ES-I3 (cell line): ENCODE results near the gene TNNC2.
A peak's percentile ranks its signal among the peaks of the same experiment; 100 is the strongest.
"Not testable (repeated sequence)": the region's sequence is repeated elsewhere in the genome, so short reads cannot be mapped to it uniquely, and the experiment has no call there.

Source experiments
- H3K36me3 ChIP-seq: 2 replicates; pipeline ENCODE4 v1.6.1; 2013; ENCODE audit warnings: mild to moderate bottlenecking, low read length, control low read depth, moderate library complexity; ENCODE audit not compliant: insufficient read depth
- H3K4me1 ChIP-seq: 2 replicates; pipeline ENCODE4 v1.6.1; 2013; ENCODE audit warnings: mild to moderate bottlenecking, control low read depth, low read length; ENCODE audit not compliant: insufficient read depth
- H3K9ac ChIP-seq: 2 replicates; pipeline ENCODE4 v1.6.1; 2013; ENCODE audit warnings: low read depth, mild to moderate bottlenecking, low read length, moderate library complexity
- H3K9me3 ChIP-seq: 2 replicates; pipeline ENCODE4 v1.6.1; 2013; ENCODE audit warnings: mild to moderate bottlenecking, low read length, moderate library complexity; ENCODE audit not compliant: control insufficient read depth, insufficient read depth

The TNNC2 gene

GRCh38 chr20:45827030-45827652, at the start of gene TNNC2:
TSS of gene TNNC2 (minus strand) at chr20:45827312. CDS start at chr20:45827248, 64 bp downstream.
- no peaks in the 10 kb centered on the region for H3K9me3 ChIP-seq
- H3K9ac ChIP-seq, result no peak within 1 kb of the TSS
- no peaks in the 10 kb centered on the region for H3K36me3 ChIP-seq
- H3K4me1 ChIP-seq, result 0 out of 2 replicates have a peak, but pooled peaks cover 5% of the 10 kb centered on the region

- no peak overlapping the region for H3K9ac ChIP-seq
- no peaks in the 10 kb centered on the region for H3K4me1 ChIP-seq
- H3K9me3 ChIP-seq, result no peaks in the 10 kb centered on the region
- H3K36me3 ChIP-seq, result no peaks in the 10 kb centered on the region
Measured at GRCh38 chr20:45874576-45874975, 47.5 kb upstream of the TNNC2 start.

DNA sequence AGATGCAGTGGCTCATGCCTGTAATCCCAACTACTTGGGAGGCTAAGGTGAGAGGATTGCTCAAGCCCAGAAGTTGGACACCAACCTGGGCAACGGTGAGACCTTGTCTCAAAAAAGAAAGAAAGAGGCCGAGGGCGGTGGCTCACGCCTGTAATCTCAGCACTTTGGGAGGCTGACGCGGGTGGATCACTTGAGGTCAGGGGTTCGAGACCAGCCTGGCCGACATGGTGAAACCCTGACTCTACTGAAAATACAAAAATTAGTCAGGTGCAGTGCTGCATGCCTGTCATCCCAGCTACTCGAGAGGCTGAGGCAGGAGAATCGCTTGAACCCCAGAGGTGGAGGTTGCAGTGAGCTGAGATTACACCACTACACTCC, 47.0 kb upstream of the TNNC2 start:
- not testable (repeated sequence) for H3K9ac ChIP-seq, H3K4me1 ChIP-seq, H3K9me3 ChIP-seq, H3K36me3 ChIP-seq

DNA sequence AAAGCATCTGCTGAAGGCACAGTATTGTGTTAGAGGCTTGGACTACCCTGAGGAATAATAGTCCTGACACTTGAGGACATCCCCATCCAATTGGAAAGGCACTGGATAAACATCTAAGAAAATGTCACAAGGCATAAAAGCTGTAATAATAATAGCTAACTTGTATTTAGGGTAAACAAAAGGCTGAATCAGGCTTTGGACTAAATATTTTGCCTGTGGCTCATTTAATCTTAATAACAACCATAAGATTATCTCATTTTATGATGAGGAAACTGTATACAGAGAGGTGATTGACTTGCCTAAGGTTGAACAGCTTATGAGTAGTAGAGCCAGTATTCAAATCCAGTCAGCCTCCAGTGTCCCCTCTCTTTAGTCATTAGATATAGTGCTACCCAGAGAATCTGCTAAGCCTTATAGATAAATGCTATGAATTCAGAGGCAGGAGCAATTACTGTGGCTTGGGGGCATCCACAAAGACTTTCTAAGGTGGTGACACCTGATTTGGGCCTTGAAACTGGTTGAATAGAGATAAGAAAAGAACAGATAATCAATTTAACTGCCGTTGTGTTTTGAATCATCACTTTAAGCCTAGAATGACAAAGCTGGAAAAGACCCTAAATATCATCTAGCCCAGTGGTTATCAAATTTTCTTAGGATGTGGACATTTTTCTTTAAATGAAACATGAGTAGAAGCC, 46.4 kb upstream of the TNNC2 start:
- H3K9ac ChIP-seq, result no peak overlapping the region
- H3K36me3 ChIP-seq, result no peaks in the 10 kb centered on the region
- H3K4me1 ChIP-seq, result no peaks in the 10 kb centered on the region

GRCh38 chr20:45872626-45873025, 45.5 kb upstream of the TNNC2 start:
- H3K4me1 ChIP-seq, result no peaks in the 10 kb centered on the region
- no peaks in the 10 kb centered on the region for H3K36me3 ChIP-seq
- H3K9me3 ChIP-seq, result no peaks in the 10 kb centered on the region
- H3K9ac ChIP-seq, result no peak overlapping the region

More for the DNA sequence above, 46.4 kb upstream of the TNNC2 start:
- H3K9me3 ChIP-seq, result no peaks in the 10 kb centered on the region

DNA sequence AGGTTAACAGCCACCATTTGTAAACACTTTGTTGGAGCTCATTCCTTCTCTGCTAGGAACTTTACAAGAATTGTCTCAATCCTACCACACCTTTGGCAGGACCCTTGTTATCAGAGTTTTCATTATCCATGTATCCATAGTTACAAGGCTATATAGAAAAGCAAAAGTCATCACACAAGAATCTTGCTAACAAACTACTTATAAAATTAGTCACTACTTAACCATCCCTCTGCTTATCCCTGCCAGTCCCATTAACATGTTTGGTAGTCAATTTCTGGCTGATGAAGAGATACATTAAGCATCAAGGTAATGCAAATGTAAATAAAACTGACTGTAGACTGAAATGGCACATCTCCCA, 40.7 kb upstream of the TNNC2 start:
- no peaks in the 10 kb centered on the region for H3K36me3 ChIP-seq
- H3K9me3 ChIP-seq, result no peaks in the 10 kb centered on the region

GRCh38 chr20:45867136-45867818, 40.2 kb upstream of the TNNC2 start:
- no peak overlapping the region for H3K9ac ChIP-seq
- no peaks in the 10 kb centered on the region for H3K4me1 ChIP-seq
- no peaks in the 10 kb centered on the region for H3K9me3 ChIP-seq
- H3K36me3 ChIP-seq, result no peaks in the 10 kb centered on the region

More for the DNA sequence above, 40.7 kb upstream of the TNNC2 start:
- no peaks in the 10 kb centered on the region for H3K4me1 ChIP-seq
- H3K9ac ChIP-seq, result no peak overlapping the region

GRCh38 chr20:45866454-45866853, 39.3 kb upstream of the TNNC2 start:
- Histone ChIP-seq H3K9me3 (no peaks in the 10 kb centered on the region), H3K9ac (no peak overlapping the region), H3K4me1 (no peaks in the 10 kb centered on the region), H3K36me3 (no peaks in the 10 kb centered on the region)

- Histone ChIP-seq H3K36me3 (no peaks in the 10 kb centered on the region), H3K4me1 (peaks cover 5% of the 10 kb centered on the region; the same call in 1 of the 2 replicates), H3K9me3 (no peaks in the 10 kb centered on the region), H3K9ac (no peak overlapping the region)
Measured at GRCh38 chr20:45863543-45864470, 36.7 kb upstream of the TNNC2 start.

DNA sequence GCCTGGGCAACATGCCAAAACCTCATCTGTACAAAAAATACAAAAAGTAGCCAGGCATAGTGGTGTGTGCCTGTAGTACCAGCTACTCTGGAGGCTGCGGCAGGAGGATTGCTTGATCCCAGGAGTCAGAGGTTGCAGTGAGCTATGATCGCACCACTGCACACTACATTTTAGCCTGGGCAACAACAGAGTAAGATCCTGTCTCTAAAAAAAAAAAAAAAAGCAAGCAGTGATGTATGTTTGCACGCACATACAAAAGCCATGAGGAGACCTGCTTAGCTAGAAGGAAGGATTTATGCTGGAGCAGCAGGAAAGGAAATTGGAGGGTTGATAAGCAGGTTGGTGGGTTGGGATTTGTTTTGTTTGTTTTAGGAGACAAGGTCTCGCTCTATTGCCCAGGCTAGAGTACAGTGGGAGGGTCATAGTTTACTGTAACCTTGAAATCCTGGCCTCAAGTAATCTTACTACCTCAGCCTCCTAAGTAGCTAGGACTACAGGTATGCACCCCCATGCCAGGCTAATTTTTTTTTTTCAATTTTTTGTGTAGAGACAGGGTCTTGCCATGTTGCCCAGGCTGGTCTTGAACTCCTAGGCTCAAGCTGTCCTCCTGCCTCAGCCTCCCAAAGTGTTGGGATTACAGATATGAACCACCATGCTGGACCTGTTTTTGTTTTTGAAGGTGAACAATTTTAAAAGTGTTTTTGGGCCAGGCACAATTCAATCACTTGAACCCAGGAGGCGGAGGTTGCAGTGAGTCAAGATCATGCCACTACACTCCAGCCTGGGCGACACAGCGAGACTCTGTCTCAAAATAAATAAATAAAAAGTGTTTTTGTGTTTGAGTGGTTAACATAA, 34.3 kb upstream of the TNNC2 start:
- H3K36me3 ChIP-seq, result no peaks in the 10 kb centered on the region
- H3K9me3 ChIP-seq, result no peaks in the 10 kb centered on the region
- H3K9ac ChIP-seq, result no peak overlapping the region
- H3K4me1 ChIP-seq, result peaks cover 10% of the 10 kb centered on the region

- H3K36me3 ChIP-seq, result no peaks in the 10 kb centered on the region
- H3K9ac ChIP-seq, result no peak overlapping the region
- no peaks in the 10 kb centered on the region for H3K9me3 ChIP-seq
- H3K4me1 ChIP-seq, result peaks cover 10% of the 10 kb centered on the region
Measured at GRCh38 chr20:45860560-45861220, 33.6 kb upstream of the TNNC2 start.

GRCh38 chr20:45859916-45860315, 32.8 kb upstream of the TNNC2 start:
- peaks cover 13% of the 10 kb centered on the region for H3K4me1 ChIP-seq
- no peak overlapping the region for H3K9ac ChIP-seq
- H3K36me3 ChIP-seq, result no peaks in the 10 kb centered on the region
- H3K9me3 ChIP-seq, result no peaks in the 10 kb centered on the region

GRCh38 chr20:45857882-45858216, 30.7 kb upstream of the TNNC2 start:
- Histone ChIP-seq H3K4me1 (peaks cover 23% of the 10 kb centered on the region), H3K9me3 (no peaks in the 10 kb centered on the region), H3K36me3 (no peaks in the 10 kb centered on the region), H3K9ac (peak overlapping the region; percentile 95)
